Stimulated activated CD4-positive, alpha-beta T cell treated with anti-CD3 and anti-CD28 coated beads, Interleukin-1b, Interleukin-23, amount 100 ng/mL, for 24 hours (primary cell): ENCODE results near the gene HLA-DQB1.
"Not testable (repeated sequence)": the region's sequence is repeated elsewhere in the genome, so short reads cannot be mapped to it uniquely, and the experiment has no call there.

ENCODE experiments used
- DNase-seq, 4 experiments: peaks; one replicate each; pipeline ENCODE4 v3.0.0-alpha.2; 2020; ENCODE audit warnings: low read depth in 4 of 4, low spot score in 1 of 4

The HLA-DQB1 gene

DNA sequence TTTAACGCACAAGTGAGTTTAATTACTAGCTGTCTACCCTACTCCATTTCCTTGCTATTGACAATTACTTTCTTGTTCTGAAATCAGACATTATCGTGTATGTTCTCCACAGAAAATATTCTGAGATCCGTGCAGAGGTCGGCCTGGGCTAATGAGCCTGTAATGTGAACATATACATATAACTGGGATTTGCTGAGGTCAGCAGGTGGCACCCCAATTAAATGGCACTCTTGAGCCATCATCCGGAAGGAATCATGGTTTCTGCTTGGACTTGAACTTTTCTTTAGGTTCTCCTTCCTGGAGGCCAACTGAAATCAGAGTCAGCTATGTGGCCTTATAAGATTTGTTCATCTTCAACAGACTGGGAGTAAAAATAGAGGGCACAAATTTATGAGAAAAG, 3.6 kb downstream of the HLA-DQB1 start:
- no peak for DNase-seq

GRCh38 chr6:32662099-32662498, 4.4 kb downstream of the HLA-DQB1 start:
- DNase-seq, result no peak

DNA sequence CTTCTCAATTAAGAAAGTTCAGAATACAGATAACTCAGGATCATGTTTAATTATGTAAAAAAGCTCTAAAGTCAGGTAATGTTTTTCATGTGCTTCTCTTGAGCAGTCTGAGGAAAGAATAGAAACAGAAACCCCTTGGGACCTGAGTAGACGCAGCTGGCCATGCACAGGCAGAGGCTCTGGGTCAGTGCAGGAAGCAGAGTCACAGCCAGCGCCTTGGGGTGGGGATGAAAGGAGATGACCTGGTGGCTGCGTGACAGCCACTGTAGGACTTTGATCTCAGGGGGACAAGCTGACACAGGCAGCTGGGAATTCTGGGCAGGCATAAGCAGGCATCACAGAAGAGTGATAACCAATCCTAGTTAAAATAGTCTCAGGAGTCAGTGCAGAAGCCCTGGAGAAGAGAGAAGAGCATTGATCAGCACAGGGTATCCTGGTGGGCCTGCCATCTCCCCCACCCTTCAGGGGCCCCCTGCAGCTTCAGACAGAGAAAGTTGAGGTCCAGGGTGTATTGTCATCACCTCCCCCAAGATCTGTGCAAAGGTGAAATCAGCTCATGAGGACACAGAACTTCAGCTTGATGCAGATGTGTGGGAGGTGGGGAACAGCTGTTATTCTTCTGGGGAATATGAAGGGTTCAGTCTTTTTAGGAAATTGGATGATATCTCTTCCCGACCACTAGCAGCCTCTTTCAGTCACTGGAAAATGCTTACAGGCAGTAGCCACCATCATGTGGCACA, 6.4 kb downstream of the HLA-DQB1 start:
- no peak for DNase-seq

GRCh38 chr6:32658268-32658897, 8.1 kb downstream of the HLA-DQB1 start:
- DNase-seq, result no peak

DNA sequence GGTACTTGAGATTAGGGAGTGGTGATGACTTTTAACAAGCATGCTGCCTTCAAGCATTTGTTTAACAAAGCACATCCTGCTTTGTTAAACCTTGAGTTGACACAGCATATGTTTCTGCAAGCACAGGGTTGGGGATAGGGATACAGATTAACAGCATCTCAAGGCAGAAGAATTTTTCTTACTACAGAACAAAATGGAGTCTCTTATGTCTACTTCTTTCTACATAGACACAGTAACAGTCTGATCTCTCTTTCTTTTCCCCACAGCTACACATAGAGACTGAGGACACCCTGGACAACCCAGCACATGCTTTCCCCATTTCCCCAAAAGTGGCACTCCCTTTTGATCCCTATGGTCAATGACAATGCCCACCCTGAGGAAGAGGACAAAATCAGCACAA, 8.6 kb downstream of the HLA-DQB1 start:
- not testable (repeated sequence) for DNase-seq

GRCh38 chr6:32657329-32657728, 9.1 kb downstream of the HLA-DQB1 start:
- not testable (repeated sequence) for DNase-seq

- no peak for DNase-seq
These were observed 11.2 kb downstream of the HLA-DQB1 start for GRCh38 chr6:32655203-32655710.

GRCh38 chr6:32645047-32645703, 21.3 kb downstream of the HLA-DQB1 start:
- no peak for DNase-seq

DNA sequence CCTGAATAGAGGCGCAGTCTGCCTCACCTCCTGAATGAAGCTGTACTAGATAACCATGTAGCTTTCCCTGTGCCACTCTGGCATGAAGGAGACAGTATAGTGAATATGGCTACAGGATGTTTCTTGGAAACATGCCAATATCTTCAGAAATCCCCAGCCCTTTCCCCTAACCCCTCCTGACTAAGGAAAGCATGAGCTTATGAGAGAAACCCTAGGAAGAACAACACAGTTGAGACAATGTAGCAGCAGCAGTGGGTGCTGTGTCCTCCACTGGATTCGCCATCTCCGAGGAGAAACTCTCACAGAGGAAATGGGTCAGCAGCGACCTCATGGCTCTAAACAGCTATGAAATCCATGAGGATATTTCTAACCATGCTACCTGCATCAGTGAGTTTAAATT, 22.6 kb downstream of the HLA-DQB1 start:
- no peak for DNase-seq

DNA sequence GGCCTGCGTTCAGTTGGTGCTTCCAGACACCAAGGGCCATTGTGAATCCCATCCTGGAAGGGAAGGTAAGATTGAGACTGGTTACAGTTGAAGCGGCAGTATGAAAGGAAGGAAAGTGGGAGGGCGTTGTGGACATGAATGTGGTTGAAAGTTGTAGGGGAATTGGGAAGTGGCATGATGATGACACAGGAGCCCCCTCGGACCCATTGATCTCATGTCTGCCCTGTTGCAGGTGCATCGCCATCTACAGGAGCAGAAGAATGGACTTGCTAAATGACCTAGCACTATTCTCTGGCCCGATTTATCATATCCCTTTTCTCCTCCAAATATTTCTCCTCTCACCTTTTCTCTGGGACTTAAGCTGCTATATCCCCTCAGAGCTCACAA, 23.7 kb downstream of the HLA-DQB1 start:
- DNase-seq, result no peak

GRCh38 chr6:32641785-32642719, 24.4 kb downstream of the HLA-DQB1 start:
- not testable (repeated sequence) for DNase-seq

DNA sequence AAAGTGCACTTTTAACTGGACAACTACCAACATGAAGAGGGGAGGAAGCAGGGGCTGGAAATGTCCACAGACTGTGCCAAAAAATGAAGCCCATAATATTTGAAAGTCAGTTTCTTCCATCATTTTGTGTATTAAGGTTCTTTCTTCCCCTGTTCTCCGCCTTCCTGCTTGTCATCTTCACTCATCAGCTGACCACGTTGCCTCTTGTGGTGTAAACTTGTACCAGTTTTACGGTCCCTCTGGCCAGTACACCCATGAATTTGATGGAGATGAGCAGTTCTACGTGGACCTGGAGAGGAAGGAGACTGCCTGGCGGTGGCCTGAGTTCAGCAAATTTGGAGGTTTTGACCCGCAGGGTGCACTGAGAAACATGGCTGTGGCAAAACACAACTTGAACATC, 25.3 kb downstream of the HLA-DQB1 start:
- no peak for DNase-seq

GRCh38 chr6:32639440-32640394, 26.7 kb downstream of the HLA-DQB1 start:
- DNase-seq, result no peak

- no peak for DNase-seq
These were observed 27.8 kb downstream of the HLA-DQB1 start for GRCh38 chr6:32638532-32639219.

DNA sequence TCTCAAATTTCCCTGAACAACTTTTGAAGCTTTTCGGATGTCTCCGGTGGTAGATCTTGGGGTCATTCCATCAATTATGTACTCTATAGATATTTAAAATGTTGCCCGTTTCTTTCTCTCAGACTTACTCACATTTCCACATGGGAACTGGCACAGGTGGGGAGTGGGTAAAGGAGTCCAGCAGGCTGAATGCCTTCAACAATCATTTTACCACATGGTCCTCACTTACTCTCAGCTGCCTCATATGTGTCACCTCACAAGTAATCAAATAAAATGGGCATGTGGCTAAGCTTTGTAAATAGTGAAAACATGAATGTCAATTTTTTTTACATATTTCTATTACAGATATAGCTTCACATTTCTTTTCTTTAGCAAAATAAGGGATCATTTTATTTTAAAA, 28.6 kb downstream of the HLA-DQB1 start:
- DNase-seq, result no peak

DNA sequence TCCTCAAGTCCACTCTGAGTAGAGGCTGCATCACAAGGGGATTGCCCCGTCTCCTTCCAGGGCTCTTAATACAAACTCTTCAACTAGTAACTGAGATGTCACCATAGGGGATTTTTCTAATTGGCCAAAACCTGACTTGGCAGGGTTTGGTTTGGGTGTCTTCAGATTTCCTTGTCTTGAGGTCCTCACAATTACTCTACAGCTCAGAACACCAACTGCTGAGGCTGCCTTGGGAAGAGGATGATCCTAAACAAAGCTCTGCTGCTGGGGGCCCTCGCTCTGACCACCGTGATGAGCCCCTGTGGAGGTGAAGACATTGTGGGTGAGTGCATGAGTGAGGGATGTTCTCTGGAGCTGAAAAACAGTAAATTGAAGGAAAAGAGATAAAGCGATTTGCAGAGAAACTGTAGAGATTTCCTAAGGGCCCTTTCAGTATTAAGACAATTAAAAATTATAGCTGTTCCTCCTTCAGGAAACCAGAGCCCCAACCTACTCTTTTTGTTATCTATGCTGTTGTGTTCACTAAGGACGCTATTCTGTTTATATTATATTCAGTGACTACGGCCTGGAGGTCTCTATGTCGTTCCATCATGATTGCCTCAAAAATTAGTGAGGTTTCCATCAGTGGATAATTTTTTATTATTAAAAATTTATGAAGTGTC, 29.1 kb downstream of the HLA-DQB1 start, which contains the start of gene HLA-DQA1:
Gene HLA-DQA1 (plus strand): TSS at position 188 of the 662 bp plus-strand sequence. CDS start 53 bp downstream, at position 241.
- DNase-seq, result no peak

DNA sequence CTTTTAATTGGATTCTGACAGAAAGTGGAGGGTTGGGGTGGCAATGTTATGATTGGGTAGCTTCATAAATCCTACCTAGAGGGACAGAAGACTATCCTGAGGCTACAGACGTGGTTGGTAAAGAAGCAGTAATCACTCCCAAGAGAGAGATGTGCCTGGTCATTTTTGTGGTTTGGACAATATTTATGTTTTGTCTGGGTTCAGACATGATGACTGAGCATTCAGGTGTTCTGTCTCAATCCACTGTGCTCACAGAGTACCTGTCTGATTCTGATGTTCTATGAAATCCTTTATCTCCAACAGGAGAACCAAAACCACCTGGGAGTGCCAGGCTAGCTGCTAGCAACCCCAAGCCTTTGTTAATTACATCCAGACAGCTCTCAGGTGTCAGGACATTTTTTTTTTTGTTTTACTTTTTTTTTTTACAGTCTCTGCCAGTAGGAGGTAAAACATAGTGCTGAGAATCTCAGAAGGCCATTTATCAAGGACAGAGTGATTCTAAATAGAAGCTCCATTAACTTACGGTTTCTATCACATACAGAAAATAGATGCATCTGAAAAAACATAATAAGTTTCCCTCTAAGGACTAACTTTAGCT, 30.8 kb downstream of the HLA-DQB1 start:
- no peak for DNase-seq

DNA sequence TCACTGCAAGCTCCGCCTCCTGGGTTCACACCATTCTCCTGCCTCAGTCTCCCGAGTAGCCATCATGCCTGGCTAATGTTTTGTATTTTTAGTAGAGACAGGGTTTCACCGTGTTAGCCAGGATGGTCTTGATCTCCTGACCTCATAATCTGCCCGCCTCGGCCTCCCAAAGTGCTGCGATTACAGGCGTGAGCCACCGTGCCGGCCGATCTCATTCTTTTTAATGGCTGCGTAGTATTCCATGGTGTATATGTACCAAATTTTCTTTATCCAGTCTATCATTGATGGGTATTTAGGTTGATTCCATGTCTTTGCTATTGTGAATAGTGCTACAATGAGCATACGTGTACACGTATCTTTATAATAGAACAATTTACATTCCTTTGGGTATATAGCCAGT, 36.7 kb downstream of the HLA-DQB1 start:
- DNase-seq, result not testable (repeated sequence)
